Mesangial cell (primary cell): ENCODE results near the gene C10orf67. TPM values are rescaled to one million over a fixed set of nuclear protein-coding genes. Genes with fewer than 3 reads are reported as not detected.

Experiments
- total RNA-seq: library from RNA; depleted of rRNA; stranded (reverse); fragments of >200 nt; gene quantifications from 2 replicates; pipeline ENCODE4 v1.2.3, GENCODE V29; 2015

Gene C10orf67
- under 0.01 and 0.38 TPM in 2 replicates for total RNA-seq

GRCh38 chr10:23344241-23344841 lies at the start of gene C10orf67:
C10orf67 (minus strand) TSS chr10:23344797; CDS start chr10:23344774, 23 bp downstream.

GRCh38 chr10:23191764-23192711 lies 152.6 kb downstream of the C10orf67 start, which contains the start of gene PTF1A:
PTF1A (plus strand) TSS chr10:23192312; CDS start chr10:23192531, 219 bp downstream.

Other genes with a start within 250 kb of the C10orf67 start
- gene MSRB2, start 249.2 kb downstream of the C10orf67 start, total RNA-seq: 12.9 and 22.4 TPM in 2 replicates
- gene PTF1A, start 152.5 kb downstream of the C10orf67 start, total RNA-seq: not detected in 2 replicates
- gene OTUD1, start 94.3 kb upstream of the C10orf67 start, total RNA-seq: 3.1 and 14.8 TPM in 2 replicates